ENCODE results near the gene FUT8. TPM values are rescaled to one million over a fixed set of nuclear protein-coding genes. Genes with fewer than 3 reads are reported as not detected.

FUT8 gene
- total RNA-seq = 10 to 100 TPM; 37.6 to 51.7 (median 43.9) TPM
- 40.7 TPM for total RNA-seq (2013)
- total RNA-seq = 21.9 to 57.4 (median 41.3) reads per million in 29 experiments

DNA sequence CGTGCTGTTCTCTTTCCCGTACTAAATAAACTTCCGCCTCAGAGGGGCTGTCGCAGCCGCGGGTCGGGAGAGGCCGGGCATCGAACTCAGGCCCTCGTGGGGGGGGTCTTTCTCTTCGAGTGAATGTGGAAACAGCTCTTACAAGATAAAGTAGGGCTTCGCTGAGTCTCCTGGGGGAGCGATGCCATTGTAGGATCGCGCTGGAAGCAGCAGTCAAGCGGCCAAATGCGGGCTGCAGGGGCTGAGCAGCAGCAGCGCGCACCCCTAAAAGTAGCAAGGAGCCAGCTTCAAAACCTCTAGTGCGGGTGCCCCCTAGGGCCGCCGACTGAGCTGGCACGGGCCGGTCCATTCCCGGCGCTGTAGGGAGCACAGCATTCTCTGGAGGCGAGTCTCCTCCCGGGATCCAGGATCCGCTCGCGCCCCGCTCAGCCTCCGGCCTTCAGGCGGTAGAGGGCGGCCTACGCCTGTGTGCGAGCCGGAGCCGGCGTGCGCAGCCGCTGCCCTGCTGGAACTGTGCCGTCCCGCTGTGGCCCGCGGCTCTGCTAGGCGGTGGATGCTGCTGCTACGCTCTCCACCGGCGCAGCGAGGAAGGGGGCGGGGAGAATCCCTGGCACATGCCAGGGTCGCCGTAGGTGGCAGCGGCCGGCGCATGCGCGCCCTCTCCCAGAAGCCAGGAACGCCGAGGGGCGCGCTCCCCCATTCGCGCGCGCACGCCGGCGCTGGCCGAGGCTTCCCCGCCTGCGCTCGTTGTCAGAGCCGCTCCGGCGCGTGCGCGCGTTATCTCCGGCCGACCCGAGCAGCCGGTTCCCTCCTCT, at the start of gene FUT8:
FUT8 (plus strand) TSS at position 699 of the 815 bp plus-strand sequence. CDS start 148,834 bp downstream, outside the sequence.
- peak within 1 kb of the TSS; percentile 99 to 100 for H3K27ac Mint-ChIP-seq
- peak; percentile 88 to 91 (median 88) for ATAC-seq (replicated peaks in 1 of 4)
- Histone ChIP-seq H3K4me1 (ENCODE audit: control insufficient read depth in 1 of 2, extremely low read depth in 1 of 2, insufficient read depth in 2 of 2, low read length in 2 of 2) (peaks cover 6 to 20% of the 10 kb centered on the region in 2 experiments), H3K36me3 (ENCODE audit: control insufficient read depth in 2 of 2, extremely low read depth in 1 of 2, insufficient read depth in 1 of 2, low read length in 1 of 2) (no peaks in the 10 kb centered on the region), H3K27ac (ENCODE audit: low read length) (peak within 1 kb of the TSS; percentile 75), H3K4me3 (ENCODE audit: control insufficient read depth in 1 of 2, extremely low read depth in 1 of 2, low read length in 1 of 2) (peak within 1 kb of the TSS; percentile 85 to 94), H3K9me3 (no peaks in the 10 kb centered on the region), H3K27me3 (replicated peaks in 1 of 2; ENCODE audit: control insufficient read depth in 2 of 2, extremely low read depth in 1 of 2, insufficient read depth in 2 of 2, low read length in 1 of 2) (no peaks in the 10 kb centered on the region)
- no peaks in the 10 kb centered on the region for H3K27me3 Mint-ChIP-seq
- under 1% methylated on average over 66 of the region's 85 CpGs for WGBS (ENCODE audit: insufficient coverage)
- DNase-seq = peak; percentile 85 to 98 (median 94)
- H3K4me1 Mint-ChIP-seq = peaks cover 40 to 50% (median 41%) of the 10 kb centered on the region in 3 donors
- peak within 1 kb of the TSS; percentile 92 to 99 (median 99) for H3K4me3 Mint-ChIP-seq
- no peaks in the 10 kb centered on the region for H3K36me3 Mint-ChIP-seq
- ChIA-PET CTCF (interaction anchor here (0.6 to 2.8 kb wide), 21 partner anchors 33 to 1123 kb away, joined by 3 to 17 read pairs (median 4); no protein-coding TSS in a partner anchor), POLR2A (interaction anchor here in 1 of 2 donors (0.5 to 0.6 kb wide), 3 partner anchors 56 to 111 kb away, joined by 4 to 5 read pairs (median 4); no protein-coding TSS in a partner anchor)
- no peaks in the 10 kb centered on the region for H3K9me3 Mint-ChIP-seq

- H3K4me1 ChIP-seq (ENCODE audit: control insufficient read depth in 1 of 2, extremely low read depth in 1 of 2, insufficient read depth in 2 of 2, low read length in 2 of 2) = no peaks in the 10 kb centered on the region
- ChIA-PET POLR2A (no interaction called here), CTCF (no interaction called here)
- no peaks in the 10 kb centered on the region for H3K36me3 ChIP-seq (ENCODE audit: control insufficient read depth in 2 of 2, extremely low read depth in 1 of 2, insufficient read depth in 1 of 2, low read length in 1 of 2)
- H3K27ac ChIP-seq (ENCODE audit: low read length) = no peak overlapping the region
- Mint-ChIP-seq H3K4me3 (no peak overlapping the region), H3K27ac (peak overlapping the region in 1 of 2 donors; percentile 12), H3K27me3 (no peaks in the 10 kb centered on the region), H3K4me1 (peaks cover 0 to 10% (median 0%) of the 10 kb centered on the region in 3 donors), H3K9me3 (no peaks in the 10 kb centered on the region), H3K36me3 (no peaks in the 10 kb centered on the region)
- H3K27me3 ChIP-seq (replicated peaks in 1 of 2; ENCODE audit: control insufficient read depth in 2 of 2, extremely low read depth in 1 of 2, insufficient read depth in 2 of 2, low read length in 1 of 2) = no peaks in the 10 kb centered on the region
- no peaks in the 10 kb centered on the region for H3K9me3 ChIP-seq
- DNase-seq (no peak), ATAC-seq (replicated peaks in 1 of 4) (no peak)
- WGBS (ENCODE audit: insufficient coverage) = no CpG with 5 or more reads among the region's 3 CpGs
- no peak overlapping the region for H3K4me3 ChIP-seq (ENCODE audit: control insufficient read depth in 1 of 2, extremely low read depth in 1 of 2, low read length in 1 of 2)
Measured at GRCh38 chr14:65366802-65367565, 45.5 kb upstream of the FUT8 start.

- WGBS (ENCODE audit: insufficient coverage) = no CpG with 5 or more reads among the region's 1 CpG
- ATAC-seq (replicated peaks in 1 of 4) (no peak), DNase-seq (no peak)
- H3K4me3 ChIP-seq (ENCODE audit: control insufficient read depth in 1 of 2, extremely low read depth in 1 of 2, low read length in 1 of 2) = no peak overlapping the region
- CTCF ChIA-PET = no interaction called here
- no peak overlapping the region for H3K4me3 Mint-ChIP-seq
- POLR2A ChIA-PET = no interaction called here
- H3K4me1 Mint-ChIP-seq = peaks cover 8 to 24% (median 17%) of the 10 kb centered on the region in 3 donors
- H3K9me3 Mint-ChIP-seq = no peaks in the 10 kb centered on the region
- no peak overlapping the region for H3K27ac Mint-ChIP-seq
- H3K27ac ChIP-seq (ENCODE audit: low read length) = no peak overlapping the region
- H3K27me3 ChIP-seq (replicated peaks in 1 of 2; ENCODE audit: control insufficient read depth in 2 of 2, extremely low read depth in 1 of 2, insufficient read depth in 2 of 2, low read length in 1 of 2) = peaks cover 0 to 6% of the 10 kb centered on the region in 2 experiments
- H3K27me3 Mint-ChIP-seq = no peaks in the 10 kb centered on the region
- peaks cover 5% of the 10 kb centered on the region for H3K36me3 Mint-ChIP-seq
- peaks cover 0 to 6% of the 10 kb centered on the region in 2 experiments for H3K4me1 ChIP-seq (ENCODE audit: control insufficient read depth in 1 of 2, extremely low read depth in 1 of 2, insufficient read depth in 2 of 2, low read length in 2 of 2)
- H3K36me3 ChIP-seq (ENCODE audit: control insufficient read depth in 2 of 2, extremely low read depth in 1 of 2, insufficient read depth in 1 of 2, low read length in 1 of 2) = no peaks in the 10 kb centered on the region
- no peaks in the 10 kb centered on the region for H3K9me3 ChIP-seq
Measured at GRCh38 chr14:65369560-65369959, 43.0 kb upstream of the FUT8 start.

DNA sequence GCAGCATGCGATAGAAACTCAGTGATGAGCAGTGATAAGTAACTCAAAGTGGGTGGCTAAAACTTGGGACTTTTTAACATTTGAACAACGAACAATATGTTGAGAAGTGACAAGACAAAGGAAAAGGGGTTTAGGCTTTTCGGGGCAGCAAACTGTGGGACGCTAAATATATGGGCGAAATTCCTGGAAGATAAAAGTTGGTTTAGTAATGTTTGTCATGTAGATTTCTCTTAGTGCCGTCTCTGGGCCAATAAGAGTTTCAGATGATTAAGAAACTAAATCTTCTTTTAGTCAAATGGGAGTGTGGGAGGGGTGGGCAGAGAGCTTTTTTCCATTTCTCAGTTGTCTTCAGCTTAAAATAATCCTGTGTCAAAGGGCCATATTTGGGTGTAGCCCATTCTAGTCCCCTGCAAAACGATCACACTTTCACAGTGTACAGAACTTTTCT, 41.7 kb upstream of the FUT8 start:
- ChIA-PET POLR2A (no interaction called here), CTCF (no interaction called here)
- Mint-ChIP-seq H3K27ac (no peak overlapping the region), H3K4me1 (peaks cover 8 to 24% (median 17%) of the 10 kb centered on the region in 3 donors), H3K9me3 (no peaks in the 10 kb centered on the region), H3K27me3 (no peaks in the 10 kb centered on the region), H3K36me3 (peaks cover 5% of the 10 kb centered on the region), H3K4me3 (no peak overlapping the region)
- Histone ChIP-seq H3K4me1 (ENCODE audit: control insufficient read depth in 1 of 2, extremely low read depth in 1 of 2, insufficient read depth in 2 of 2, low read length in 2 of 2) (peaks cover 0 to 6% of the 10 kb centered on the region in 2 experiments), H3K9me3 (no peaks in the 10 kb centered on the region), H3K36me3 (ENCODE audit: control insufficient read depth in 2 of 2, extremely low read depth in 1 of 2, insufficient read depth in 1 of 2, low read length in 1 of 2) (no peaks in the 10 kb centered on the region), H3K27ac (ENCODE audit: low read length) (no peak overlapping the region), H3K4me3 (ENCODE audit: control insufficient read depth in 1 of 2, extremely low read depth in 1 of 2, low read length in 1 of 2) (no peak overlapping the region), H3K27me3 (replicated peaks in 1 of 2; ENCODE audit: control insufficient read depth in 2 of 2, extremely low read depth in 1 of 2, insufficient read depth in 2 of 2, low read length in 1 of 2) (peaks cover 0 to 6% of the 10 kb centered on the region in 2 experiments)
- no peak for ATAC-seq (replicated peaks in 1 of 4)
- no peak for DNase-seq
- WGBS (ENCODE audit: insufficient coverage) = 20% methylated on average over 3 of the region's 7 CpGs

GRCh38 chr14:65371784-65372183, 40.7 kb upstream of the FUT8 start:
- no peak for DNase-seq
- no peaks in the 10 kb centered on the region for H3K27me3 Mint-ChIP-seq
- CTCF ChIA-PET = interaction anchor here in 1 of 2 donors (0.6 to 0.7 kb wide), 3 partner anchors 45 to 676 kb away, joined by 3 to 6 read pairs (median 3); no protein-coding TSS in a partner anchor
- POLR2A ChIA-PET = no interaction called here
- Histone ChIP-seq H3K4me3 (ENCODE audit: control insufficient read depth in 1 of 2, extremely low read depth in 1 of 2, low read length in 1 of 2) (no peak overlapping the region), H3K9me3 (no peaks in the 10 kb centered on the region), H3K4me1 (ENCODE audit: control insufficient read depth in 1 of 2, extremely low read depth in 1 of 2, insufficient read depth in 2 of 2, low read length in 2 of 2) (peaks cover 0 to 6% of the 10 kb centered on the region in 2 experiments), H3K27me3 (replicated peaks in 1 of 2; ENCODE audit: control insufficient read depth in 2 of 2, extremely low read depth in 1 of 2, insufficient read depth in 2 of 2, low read length in 1 of 2) (peaks cover 0 to 6% of the 10 kb centered on the region in 2 experiments), H3K36me3 (ENCODE audit: control insufficient read depth in 2 of 2, extremely low read depth in 1 of 2, insufficient read depth in 1 of 2, low read length in 1 of 2) (no peaks in the 10 kb centered on the region), H3K27ac (ENCODE audit: low read length) (no peak overlapping the region)
- H3K4me1 Mint-ChIP-seq = peaks cover 8 to 24% (median 17%) of the 10 kb centered on the region in 3 donors
- ATAC-seq (replicated peaks in 1 of 4) = no peak
- no peak overlapping the region for H3K4me3 Mint-ChIP-seq
- no peaks in the 10 kb centered on the region for H3K9me3 Mint-ChIP-seq
- peaks cover 5% of the 10 kb centered on the region for H3K36me3 Mint-ChIP-seq
- no CpG with 5 or more reads among the region's 2 CpGs for WGBS (ENCODE audit: insufficient coverage)
- H3K27ac Mint-ChIP-seq = no peak overlapping the region

GRCh38 chr14:65373016-65373670, 39.4 kb upstream of the FUT8 start:
- no peak overlapping the region for H3K4me3 ChIP-seq (ENCODE audit: control insufficient read depth in 1 of 2, extremely low read depth in 1 of 2, low read length in 1 of 2)
- H3K27me3 Mint-ChIP-seq = no peaks in the 10 kb centered on the region
- peaks cover 5% of the 10 kb centered on the region for H3K36me3 Mint-ChIP-seq
- peaks cover 0 to 6% of the 10 kb centered on the region in 2 experiments for H3K27me3 ChIP-seq (replicated peaks in 1 of 2; ENCODE audit: control insufficient read depth in 2 of 2, extremely low read depth in 1 of 2, insufficient read depth in 2 of 2, low read length in 1 of 2)
- H3K27ac Mint-ChIP-seq = no peak overlapping the region
- no peak for ATAC-seq (replicated peaks in 1 of 4)
- ChIA-PET CTCF (no interaction called here), POLR2A (no interaction called here)
- WGBS (ENCODE audit: insufficient coverage) = 79% methylated on average over 15 of the region's 15 CpGs
- H3K4me3 Mint-ChIP-seq = peak overlapping the region in 2 of 3 donors; percentile 22 to 54
- DNase-seq = no peak
- peaks cover 0 to 6% of the 10 kb centered on the region in 2 experiments for H3K4me1 ChIP-seq (ENCODE audit: control insufficient read depth in 1 of 2, extremely low read depth in 1 of 2, insufficient read depth in 2 of 2, low read length in 2 of 2)
- H3K4me1 Mint-ChIP-seq = peaks cover 8 to 24% (median 17%) of the 10 kb centered on the region in 3 donors
- H3K36me3 ChIP-seq (ENCODE audit: control insufficient read depth in 2 of 2, extremely low read depth in 1 of 2, insufficient read depth in 1 of 2, low read length in 1 of 2) = no peaks in the 10 kb centered on the region
- H3K9me3 ChIP-seq = no peaks in the 10 kb centered on the region
- no peaks in the 10 kb centered on the region for H3K9me3 Mint-ChIP-seq
- H3K27ac ChIP-seq (ENCODE audit: low read length) = no peak overlapping the region

All from T-cell (primary cell).